GM12864 (cell line): ENCODE measurements around the gene PIK3AP1.

Experiments
- DNase-seq: peaks from one replicate; pipeline ENCODE4 v3.0.0-alpha.2; 2011; ENCODE audit warnings: low read depth
- H3K4me3 ChIP-seq: 2 replicates; pipeline ENCODE4 v1.5.1; 2011; ENCODE audit warnings: mild to moderate bottlenecking, low read depth, low read length, control low read depth
- TF ChIP-seq, protein P1 (sequence below): IDR thresholded peaks from 2 replicates; pipeline ENCODE4 v1.5.1; 2011; ENCODE audit warnings: low read depth, mild to moderate bottlenecking, moderate library complexity, low read length, control low read depth, inconsistent platforms; ENCODE audit errors: missing control alignments

PIK3AP1 gene

GRCh38 chr10:96697438-96697837, 22.9 kb downstream of the PIK3AP1 start:
- no peak for DNase-seq
- TF ChIP-seq, protein P1, sequence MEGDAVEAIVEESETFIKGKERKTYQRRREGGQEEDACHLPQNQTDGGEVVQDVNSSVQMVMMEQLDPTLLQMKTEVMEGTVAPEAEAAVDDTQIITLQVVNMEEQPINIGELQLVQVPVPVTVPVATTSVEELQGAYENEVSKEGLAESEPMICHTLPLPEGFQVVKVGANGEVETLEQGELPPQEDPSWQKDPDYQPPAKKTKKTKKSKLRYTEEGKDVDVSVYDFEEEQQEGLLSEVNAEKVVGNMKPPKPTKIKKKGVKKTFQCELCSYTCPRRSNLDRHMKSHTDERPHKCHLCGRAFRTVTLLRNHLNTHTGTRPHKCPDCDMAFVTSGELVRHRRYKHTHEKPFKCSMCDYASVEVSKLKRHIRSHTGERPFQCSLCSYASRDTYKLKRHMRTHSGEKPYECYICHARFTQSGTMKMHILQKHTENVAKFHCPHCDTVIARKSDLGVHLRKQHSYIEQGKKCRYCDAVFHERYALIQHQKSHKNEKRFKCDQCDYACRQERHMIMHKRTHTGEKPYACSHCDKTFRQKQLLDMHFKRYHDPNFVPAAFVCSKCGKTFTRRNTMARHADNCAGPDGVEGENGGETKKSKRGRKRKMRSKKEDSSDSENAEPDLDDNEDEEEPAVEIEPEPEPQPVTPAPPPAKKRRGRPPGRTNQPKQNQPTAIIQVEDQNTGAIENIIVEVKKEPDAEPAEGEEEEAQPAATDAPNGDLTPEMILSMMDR, result no peak
- H3K4me3 ChIP-seq, result peak overlapping the region; percentile 69

DNA sequence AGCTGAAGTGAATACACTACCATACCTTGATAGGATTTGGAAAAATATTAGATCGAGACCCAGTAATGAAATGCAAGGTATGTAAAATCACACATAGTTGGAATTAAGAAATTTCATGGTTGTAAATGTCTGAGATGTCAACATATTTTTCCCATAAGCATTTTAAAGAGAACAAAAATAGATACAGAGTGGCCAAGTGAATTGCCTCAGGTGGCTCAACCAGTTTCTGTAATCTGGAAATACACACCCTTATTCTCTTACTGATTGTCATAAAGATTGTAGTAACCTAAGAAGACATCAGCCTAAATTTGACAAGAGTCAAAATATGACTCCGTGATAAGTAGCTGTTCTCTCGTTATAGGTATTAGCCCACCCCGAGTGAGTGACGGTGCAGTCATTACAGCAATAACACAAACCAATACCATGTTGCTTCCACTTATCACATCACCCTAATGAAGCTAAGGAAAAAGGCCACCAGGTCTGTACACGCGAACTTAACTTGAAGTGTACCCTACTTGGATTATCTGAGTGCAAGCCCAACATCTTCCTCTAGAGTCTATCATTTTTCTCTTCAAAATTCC, 23.4 kb downstream of the PIK3AP1 start:
- TF ChIP-seq, protein P1, result no peak
- H3K4me3 ChIP-seq, result peak overlapping the region; percentile 69
- DNase-seq, result no peak

GRCh38 chr10:96695975-96696634, 24.2 kb downstream of the PIK3AP1 start:
- H3K4me3 ChIP-seq, result peak overlapping the region; percentile 21; the same call in 1 of the 2 replicates
- TF ChIP-seq, protein P1, result no peak
- DNase-seq, result no peak

DNA sequence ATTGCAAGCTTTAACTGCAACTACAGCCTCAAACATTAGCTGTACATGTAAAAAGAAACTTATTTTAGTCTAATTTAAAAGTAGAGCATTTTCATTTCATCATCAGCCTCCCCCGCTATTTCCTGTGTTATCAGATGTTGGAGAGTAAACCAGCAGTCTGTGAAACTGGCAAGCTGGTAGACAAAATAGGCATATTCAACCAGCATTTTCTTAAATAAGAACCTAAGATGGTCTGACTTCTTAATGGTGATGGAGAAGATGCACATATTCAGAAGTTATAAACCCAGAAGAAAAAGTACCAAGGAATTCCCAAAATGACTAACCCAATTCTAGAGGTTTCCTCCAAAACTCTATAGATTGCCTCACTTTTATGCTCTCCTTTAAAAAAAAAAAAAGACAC, 24.9 kb downstream of the PIK3AP1 start:
- no peak for DNase-seq
- TF ChIP-seq, protein P1, result no peak
- no peak overlapping the region; the same call in 1 of the 2 replicates for H3K4me3 ChIP-seq

DNA sequence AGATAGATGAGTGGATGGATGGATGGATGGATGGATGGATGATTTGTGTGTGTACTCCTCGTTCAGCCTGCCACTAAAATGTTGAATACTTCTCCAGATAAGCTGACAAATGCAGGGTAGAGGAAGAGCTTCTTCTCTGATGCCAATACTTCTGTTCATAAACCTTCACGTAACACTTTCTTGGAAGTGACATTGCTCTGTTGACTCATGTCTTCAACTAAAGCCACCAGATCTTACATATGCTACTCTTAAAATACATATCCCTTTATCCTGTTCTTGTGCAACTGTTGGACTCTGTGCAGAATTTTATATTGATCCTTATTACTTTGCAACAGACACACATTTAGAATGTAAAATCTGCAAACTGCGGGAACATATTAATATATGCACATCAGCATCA, 26.9 kb downstream of the PIK3AP1 start:
- DNase-seq, result no peak
- no peak overlapping the region for H3K4me3 ChIP-seq
- TF ChIP-seq, protein P1, result no peak

GRCh38 chr10:96692427-96692826, 27.9 kb downstream of the PIK3AP1 start:
- no peak overlapping the region for H3K4me3 ChIP-seq
- no peak for DNase-seq
- TF ChIP-seq, protein P1, result no peak

DNA sequence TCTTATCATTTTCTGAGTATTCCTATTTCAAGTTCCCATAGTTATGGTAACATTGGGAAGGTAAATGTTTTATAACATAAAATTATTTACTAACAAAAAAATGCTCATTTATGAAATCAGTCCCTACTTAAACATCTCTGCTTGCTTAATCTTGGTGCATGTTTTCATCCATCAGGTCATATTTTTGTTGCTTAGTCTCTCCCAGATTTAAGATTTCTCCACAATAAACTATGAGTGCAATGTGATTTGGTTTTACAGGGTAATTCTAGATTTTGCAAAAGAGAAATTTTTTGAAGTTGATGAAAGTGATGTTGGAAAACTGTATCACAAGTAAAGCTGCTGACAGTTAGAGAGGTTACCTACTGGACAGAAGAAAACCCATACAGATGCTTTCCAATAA, 28.6 kb downstream of the PIK3AP1 start:
- TF ChIP-seq, protein P1, result no peak
- no peak for DNase-seq
- no peak overlapping the region for H3K4me3 ChIP-seq
